Left hindlimb (tissue), 1 donor: ENCODE results near the gene STRA6.

ENCODE experiments used
- DNase-seq: peaks from one replicate; pipeline ENCODE4 v3.0.0-alpha.2; 2018

STRA6 gene, protein sequence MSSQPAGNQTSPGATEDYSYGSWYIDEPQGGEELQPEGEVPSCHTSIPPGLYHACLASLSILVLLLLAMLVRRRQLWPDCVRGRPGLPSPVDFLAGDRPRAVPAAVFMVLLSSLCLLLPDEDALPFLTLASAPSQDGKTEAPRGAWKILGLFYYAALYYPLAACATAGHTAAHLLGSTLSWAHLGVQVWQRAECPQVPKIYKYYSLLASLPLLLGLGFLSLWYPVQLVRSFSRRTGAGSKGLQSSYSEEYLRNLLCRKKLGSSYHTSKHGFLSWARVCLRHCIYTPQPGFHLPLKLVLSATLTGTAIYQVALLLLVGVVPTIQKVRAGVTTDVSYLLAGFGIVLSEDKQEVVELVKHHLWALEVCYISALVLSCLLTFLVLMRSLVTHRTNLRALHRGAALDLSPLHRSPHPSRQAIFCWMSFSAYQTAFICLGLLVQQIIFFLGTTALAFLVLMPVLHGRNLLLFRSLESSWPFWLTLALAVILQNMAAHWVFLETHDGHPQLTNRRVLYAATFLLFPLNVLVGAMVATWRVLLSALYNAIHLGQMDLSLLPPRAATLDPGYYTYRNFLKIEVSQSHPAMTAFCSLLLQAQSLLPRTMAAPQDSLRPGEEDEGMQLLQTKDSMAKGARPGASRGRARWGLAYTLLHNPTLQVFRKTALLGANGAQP

DNA sequence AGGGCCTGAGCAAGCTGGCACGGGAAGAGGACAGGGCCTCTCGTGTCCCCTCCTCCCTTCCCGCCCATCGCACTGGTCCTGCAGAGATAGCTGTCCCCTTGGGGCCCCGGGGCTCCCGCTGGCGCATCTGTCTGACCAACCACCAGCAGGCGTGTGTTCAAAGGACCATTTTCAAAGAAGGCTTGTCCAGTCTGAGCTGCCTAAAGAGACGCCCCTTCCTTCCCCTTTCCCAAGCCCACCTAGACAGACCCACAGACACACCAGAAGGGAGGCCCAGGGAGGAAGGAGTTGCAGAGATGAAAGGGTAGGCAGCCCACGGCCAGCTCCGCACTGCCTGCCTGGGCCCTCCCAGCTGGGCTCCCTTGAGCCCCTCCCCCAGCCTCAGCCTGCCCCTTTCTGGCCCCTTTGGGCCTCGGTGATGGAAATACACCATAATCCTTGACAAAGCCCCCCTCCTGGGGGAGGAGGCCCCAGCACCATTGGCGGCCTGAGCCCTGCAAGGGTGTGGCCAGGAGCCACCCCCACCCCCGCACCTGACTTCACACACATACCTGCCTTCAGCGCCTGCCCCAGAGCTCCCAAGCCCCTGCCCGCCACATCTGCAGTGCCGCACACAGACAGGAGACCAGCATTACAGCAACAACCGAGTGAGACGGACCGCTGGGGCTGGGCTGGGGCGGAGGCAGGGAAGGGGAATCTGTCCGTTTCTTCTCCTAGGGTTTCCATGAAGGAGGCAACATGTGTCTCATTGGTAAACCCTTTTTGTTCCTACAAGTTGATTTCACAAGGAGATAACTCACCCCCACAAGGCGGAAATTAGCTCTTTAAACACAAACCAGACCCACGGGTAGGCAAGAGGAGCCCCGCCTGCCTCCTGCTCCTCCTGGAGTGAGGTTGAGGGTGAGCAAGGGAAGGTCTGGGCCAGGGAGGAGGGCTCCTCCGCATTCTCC is at the start of gene STRA6:
Gene STRA6 (minus strand): TSS at position 336 of the 950 bp plus-strand sequence. CDS start 520 bp downstream, outside the sequence.
- no peak for DNase-seq

DNA sequence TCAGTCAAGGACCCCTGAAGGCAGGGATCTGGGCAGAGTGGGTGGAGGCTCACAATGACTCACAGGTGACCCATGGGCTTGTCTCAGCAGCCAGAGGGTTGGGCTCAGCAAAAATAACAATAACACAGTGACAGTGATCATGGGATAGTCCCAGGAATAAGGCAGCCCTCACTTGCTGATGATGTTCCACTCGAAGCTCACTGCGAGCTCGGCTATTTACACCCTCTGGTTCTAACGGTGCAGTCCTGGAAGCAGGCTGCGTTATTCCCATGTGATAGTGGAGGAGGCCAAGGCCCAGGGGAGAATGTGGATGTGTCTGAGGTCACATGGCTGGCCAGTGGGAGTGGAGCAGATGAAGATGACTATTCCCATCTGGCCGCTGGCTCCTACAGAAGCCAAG is 49.7 kb upstream of the STRA6 start:
- DNase-seq: no peak

DNA sequence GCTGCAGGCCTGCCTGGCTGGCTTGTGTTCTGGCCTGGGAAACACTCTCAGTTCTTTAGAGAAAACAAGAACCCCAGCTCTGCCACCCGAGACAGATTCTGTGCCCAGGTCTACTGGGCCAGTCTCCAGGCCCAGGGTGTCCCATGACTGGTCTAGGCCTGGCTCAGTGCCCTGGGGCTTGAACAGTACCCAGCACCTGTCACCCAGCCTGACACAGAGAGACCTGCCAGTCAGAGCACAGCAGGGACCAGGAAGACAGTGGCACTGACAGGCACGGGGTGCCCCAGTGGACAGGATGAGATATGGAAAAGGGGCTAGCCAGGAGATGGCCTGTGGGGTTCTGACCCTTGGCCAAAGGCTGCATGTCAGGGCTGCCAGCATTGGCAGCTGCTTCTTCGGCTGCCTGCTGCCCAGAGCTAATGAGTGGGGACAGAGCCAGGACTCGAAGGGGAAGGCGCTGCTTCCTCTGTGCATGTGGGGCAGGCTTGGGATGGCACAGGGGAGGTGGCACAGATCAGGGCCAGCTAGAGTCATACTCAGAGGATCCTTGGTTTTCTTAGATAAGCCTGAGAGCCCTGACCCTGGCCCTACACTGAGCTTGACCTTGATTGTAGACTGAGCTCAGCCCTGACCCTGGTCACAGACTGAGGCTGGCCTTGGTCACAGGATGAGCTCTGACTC is 48.7 kb upstream of the STRA6 start:
- DNase-seq: no peak

DNA sequence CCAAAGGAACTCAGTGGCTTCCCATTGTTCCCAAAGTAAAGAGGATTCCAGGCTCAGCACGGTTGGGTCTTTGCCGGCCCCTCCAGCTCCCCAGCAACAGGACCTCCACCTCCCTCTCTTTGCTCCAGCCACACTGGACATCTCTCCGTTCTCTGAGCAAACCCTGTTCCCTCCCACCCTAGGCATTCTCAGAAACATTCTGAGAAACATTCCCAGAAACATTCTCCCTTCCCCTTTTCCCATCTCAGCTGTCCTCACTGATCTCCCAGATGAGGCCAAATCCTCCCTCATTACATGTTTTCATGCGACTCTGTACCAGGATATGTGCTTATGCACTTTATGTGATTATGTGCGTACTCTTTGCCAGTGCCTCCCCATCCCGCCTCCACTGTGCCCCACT is 47.7 kb upstream of the STRA6 start:
- DNase-seq: no peak

DNA sequence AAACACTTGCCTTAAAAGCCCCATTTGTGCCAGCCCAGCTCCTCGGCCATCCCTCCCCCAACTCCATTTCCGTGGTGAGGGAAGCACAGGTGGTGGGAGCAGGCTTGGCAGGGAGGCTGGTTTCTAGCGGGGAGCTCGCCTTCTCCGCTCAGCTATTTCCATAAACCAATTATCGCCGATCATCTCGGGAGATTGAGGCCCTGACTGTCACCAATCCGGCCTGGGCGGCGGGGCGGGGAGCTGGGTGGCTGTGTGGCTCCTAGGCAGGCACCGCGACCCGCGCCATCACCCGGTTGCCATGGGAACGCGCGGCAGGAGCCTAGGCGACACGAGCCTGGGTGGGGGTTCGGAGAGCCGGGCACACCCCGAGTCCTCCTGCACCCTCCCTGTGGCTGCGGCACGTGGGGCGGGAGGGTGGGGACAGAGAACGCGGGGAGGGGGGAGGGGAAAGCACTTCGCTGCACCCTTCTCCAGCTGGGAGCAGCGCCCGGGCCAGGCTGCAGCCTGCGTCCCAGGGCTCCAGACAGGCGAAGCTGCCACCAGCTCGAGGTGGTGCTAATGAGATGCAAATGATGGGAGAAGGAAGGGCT is 42.9 kb upstream of the STRA6 start:
- no peak for DNase-seq

DNA sequence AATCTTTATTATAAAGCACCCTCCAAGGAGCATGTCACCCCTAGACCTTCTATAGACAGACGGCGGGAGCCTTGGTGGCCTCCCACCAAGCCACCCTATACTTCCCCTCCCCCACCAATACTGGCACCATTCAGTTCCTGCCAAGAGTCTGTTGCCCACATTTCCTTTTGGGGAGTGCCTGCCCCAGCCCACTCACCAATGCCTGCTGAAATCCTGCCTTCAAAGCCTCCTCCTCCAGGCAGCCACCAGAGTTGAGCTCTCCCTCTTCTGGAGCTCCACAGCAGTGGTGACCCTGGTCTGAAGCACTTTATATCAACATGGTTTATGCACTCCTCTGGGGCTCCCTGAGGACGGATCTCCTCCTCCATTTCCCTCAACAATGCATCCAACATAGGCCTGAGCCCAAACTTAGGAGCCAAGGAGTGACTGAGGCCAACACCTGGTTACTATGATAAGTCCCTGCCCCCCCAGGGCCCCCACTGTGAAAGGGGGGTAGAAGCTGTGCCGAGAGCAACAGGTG is 42.3 kb upstream of the STRA6 start:
- DNase-seq: no peak

DNA sequence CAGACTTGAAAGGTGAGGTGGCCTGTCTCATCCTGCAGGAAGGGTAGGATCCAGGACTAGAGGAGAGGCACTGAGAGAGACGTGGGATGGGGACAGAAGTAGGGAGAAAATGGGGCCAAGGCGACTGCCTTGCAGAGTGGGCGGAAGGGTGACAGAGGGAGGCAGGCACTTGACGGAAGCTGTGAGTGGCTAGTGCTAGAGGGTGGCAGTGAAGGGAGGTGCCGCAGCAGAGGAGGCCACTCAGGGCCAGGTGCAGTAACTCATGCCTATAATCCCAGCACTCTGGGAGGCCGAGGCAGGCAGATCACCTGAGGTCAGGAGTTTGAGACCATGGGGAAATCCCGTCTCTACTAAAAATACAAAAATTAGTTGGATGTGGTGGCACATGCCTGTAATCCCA is 40.8 kb upstream of the STRA6 start:
- no peak for DNase-seq

DNA sequence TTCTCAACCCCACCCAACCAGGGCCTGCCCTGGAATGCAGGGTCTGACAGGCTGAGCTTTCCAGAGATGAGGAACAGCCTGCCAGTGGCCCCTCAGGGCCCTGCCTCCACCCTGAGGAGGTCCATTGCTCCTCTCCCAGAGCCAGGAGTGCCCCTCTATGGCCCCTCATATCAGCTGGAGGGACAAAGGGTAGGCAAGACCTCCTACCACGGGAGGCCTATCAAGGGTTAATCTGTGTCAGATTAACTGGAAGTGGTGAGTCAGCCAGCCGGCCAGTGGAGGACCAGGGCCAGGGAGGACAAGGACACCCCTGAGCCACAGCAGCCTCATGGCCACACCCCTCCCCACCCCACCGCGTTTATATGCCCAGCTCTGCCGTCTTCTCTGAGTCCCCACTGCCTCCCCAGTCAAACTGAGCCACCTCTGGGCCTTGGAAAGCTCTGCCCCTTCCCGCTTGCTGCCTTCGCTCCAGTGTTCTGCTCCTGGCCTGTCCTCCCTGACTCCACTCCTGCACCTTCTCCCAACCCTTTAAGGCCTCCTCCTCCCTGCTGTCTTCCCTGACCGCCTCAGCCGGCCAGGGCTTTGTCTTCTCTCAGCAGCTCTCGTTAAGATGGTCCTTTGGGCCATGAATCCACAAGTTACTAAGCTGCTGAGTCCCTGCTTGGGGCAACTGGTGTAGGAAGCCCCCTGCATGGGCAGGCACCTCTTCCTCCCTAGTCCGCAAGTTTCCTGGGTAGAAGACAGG is 40.0 kb upstream of the STRA6 start:
- DNase-seq: no peak

DNA sequence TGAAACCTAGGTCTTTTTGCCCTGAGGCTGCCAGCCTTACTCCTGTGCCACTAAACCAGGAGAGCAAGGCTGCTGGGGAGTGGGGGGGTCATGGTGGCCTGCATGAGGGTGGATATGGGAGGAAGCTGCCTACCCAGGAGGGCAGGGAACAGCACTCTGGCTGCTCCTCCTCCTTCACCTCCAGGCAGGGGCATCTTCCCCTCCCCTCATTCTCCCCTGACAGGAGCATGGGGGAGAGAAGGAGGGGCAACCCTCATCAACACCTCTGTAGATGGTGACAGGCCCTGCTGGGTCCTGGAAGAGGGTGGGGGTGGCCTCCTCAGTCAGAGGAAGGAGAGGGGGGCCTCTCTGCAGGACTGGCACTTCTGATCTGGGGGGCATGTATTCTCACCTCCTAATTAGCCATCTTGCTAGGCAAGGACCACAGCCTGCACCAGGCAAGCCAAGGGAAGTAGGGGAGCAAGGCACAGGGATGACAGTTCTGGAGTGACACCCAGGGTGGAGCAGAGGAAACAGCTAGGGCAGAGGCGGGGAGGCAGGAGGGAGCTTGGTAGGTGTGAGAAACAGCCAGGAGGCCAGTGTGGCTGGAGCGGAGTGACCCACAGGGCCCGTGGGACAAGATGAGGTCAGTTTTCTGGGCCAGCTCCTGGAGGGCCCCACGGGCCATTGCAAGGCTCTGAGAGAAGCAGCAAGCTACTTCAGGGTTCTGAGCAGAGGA is 38.5 kb upstream of the STRA6 start:
- DNase-seq: no peak

DNA sequence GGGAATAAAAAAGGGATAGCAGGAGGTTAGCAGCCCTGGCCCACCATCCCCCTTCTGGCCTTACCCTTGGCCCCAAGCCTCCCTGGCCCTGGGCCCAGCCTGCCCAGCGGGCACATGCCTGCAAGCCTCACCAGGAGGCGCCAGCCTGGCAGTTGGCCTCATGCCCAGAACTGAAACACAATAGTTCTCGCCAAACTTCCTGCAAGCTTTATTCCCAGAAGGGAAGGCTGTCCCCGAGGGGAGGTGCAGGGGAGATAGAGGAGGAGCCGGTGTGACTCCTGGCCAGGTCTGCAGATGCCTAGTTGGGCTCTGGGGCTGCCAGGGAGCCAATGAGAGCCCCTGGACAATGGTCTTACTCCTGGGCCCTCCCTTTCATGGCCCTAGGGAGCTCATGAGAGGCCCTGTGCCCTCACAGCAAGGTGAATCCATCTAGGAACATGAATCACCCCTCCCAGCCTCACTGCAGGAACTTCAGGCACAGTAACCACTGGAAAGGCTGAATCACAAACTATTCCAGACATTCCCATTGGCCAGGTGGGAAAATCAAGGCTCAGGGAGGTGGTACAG is 37.5 kb upstream of the STRA6 start:
- DNase-seq: peak; percentile 76

DNA sequence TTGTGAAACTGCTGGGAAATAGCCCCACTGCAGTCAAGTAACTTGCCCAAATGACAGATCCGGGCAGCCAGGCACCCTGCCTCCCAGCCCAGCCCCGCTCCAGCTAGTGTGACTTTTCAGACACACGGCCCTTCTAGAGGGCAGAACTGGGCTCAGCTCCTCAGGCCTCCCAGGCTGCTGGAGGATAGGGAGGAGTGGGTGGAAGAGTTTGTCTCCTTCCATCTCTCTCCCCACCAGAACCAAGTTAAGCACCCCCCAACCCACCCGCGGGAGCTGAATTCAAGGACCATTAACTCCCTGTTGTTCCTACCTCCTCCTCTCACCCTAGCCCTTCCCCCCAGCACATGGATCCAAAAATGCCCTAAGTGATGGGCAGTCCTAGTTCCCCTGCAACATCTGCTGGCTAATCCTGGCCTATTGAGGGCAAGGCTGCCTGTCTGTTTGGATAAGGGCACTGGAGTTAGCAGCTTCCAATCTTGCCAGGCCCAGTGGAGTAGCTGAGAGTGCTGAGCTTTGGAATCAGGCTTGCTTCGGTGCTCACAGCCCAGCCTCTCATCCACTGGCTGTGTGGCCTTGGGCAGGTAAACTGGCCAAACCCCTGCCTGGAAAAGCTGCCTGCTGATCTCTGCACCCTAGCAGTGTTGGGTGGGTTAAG is 36.6 kb upstream of the STRA6 start:
- DNase-seq: no peak

DNA sequence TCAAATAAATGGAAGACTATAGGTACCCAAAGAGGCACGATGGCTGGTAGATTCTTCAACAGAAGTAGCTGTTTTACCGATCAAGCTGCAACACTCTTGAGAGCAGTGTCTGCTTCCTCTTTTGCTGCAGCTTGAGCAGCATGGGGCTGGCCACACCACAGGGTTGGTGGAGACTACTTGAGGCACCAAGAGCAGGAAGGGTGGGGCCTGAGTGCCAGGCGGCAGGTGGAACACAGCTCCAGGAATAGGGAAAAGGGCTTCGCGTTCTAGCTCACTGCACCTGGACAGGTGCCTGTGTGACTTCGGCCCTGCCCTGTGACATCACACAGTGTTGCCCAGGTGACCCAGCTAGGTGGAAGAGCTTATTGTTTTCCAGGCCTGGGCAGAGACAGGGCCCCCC is 33.4 kb upstream of the STRA6 start, which contains the start of gene CCDC33:
Gene CCDC33 (plus strand): TSS at position 365 of the 400 bp plus-strand sequence. CDS start 394 bp downstream, outside the sequence.
- no peak for DNase-seq

DNA sequence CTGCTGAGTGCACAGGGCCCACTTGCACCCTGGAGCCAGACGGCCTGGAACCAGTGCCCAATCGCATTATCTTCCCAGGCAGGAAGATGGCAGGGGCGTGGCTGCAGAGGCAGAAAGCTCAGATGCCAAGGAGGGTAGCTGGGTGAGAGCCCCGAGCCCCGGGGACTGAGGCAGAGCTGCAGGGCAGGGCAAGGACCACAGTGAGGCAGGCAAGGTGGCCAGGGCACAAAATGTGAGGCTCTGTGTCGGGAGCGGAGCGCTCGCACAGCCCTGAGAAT is 31.9 kb upstream of the STRA6 start:
- no peak for DNase-seq

DNA sequence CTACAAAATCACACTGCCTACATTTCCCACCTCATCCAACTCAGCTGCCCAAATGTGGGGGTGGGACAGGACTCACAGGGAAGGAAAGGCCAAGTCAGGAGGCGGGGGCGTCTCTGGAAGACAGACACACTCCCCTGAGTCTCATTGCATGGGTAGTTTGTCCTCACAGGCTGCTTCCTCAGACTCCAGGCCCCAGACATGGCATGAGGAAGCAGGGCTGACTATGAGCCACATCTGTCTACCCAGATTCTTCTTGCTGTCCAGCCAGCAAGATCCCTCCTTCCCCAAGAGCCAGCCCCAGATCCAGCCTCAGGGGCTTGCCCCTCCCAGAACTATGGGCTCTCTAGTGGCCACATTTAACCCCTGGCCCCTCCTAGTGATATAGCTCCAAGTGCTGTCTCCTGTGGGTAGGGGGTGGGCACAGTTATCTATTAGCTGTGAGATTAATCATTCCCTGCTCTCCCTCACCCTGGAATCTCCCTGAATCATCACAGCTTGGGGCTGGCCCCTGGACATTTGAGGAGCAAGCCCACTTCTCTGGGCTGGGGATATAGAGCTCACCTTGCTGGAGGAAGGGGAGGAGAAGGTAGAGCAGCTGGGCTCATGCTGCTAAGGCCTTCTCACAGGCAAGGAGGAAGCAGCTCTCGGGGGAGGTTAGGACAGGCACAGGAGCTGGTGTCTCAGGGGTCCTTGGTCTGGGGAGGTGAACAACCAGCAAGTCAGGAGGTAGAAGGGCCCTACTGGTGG is 31.4 kb upstream of the STRA6 start:
- no peak for DNase-seq

DNA sequence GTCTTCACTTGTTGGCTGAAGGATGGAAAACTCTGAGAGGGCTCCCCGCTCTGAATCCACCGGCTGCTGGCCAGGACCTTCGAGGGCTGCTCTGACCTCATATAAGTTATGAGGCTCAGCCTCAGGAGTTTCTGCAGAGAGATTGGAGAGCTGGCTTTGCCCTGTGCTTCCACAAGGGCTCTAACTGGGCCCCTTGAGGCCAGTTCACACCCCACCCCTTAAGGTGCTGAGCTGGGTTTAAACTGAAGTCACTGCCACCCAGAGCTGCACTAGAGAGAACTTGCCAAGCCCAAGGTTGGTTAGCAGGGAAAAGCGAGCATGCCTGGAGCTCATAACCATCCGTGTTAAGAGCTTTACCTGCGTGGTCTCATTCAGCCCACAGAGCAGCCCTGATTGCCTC is 30.8 kb upstream of the STRA6 start:
- no peak for DNase-seq

DNA sequence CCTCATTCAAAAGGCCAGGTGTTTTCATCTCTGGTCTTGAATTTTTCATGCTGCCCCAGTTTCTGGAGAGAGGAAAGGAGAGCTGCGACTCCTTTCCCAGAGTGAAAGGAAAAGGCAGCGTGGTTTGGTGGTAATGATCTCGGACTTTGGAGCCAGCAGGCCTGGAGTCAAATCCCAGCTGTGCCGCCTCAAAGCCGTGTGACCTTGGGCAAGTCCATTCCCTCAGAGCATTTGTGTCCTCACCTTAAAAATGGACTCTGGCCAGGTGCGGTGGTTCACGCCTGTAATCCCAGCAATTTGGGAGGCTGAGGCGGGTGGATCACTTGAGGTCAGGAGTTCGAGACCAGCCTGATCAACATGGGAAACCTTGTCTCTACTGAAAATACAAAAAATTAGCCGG is 28.9 kb upstream of the STRA6 start:
- DNase-seq: no peak

DNA sequence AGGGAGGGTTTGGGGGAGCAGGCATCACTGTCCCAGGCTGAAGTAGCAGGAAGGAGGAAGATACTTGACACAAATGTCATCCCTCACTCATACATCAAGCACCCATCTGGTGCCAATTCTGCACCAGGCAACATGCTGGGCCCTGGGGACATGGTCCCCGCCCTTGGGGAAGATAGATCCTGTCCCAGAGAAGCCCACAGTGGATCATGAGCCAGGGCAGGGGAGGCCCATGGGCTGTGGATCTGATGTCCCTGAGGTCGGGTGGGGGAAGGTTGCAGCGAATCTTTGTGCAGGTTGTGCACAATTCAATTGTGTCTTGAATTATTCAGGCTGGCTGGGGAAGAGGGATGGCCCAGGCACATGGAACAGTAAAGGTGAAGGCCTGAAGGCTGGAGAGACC is 27.1 kb upstream of the STRA6 start:
- no peak for DNase-seq

DNA sequence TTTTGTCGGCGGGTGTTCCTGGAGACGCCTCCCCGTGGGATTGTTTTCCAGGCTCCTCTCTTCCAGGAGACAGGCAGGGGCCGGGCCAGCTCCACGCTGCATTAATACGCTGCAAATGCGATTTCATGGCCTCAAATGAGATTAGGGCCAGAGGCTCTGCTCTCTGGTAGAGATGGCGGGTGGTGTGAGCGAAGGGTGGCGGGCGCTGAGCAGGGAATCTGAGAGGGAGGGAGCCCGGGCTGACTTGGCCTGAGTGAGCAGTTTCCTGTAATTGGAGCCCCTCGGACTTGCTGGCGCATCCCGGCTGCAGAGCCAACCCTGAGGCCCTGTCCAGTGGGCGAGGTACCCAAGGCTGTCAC is 26.1 kb upstream of the STRA6 start:
- peak; percentile 67 for DNase-seq
